ENCODE measurements around the gene MYOF. TPM values are rescaled to one million over a fixed set of nuclear protein-coding genes. Genes with fewer than 3 reads are reported as not detected.

MYOF gene
- total and polyA plus RNA-seq, 10 of the 15 experiments (the other 5 are each of a cell fraction or from before 2014, with no cell fraction given): 0.02 to 0.59 (median 0.17) TPM

DNA sequence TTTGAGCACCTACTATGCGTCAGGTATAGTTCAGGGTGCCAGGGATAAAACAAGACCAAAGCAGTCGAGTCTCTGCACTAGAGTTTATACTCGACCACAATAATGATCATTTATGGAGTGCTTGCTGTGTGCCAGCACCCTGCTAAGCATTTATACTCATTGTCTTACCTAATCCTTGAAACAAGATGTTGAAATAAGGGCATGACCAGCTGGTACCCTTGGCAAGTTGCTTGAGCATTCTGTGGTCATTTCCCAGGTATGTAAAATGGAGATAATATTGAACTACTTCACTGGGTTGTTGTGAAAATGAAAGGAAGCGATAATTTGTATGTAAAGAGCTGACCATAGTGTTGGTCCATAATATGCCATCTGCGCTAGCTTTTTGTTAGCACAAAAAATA lies 223.0 kb downstream of the MYOF start:
- Histone ChIP-seq H3K4me1 (ENCODE audit: control insufficient read depth, insufficient read depth, low read length) (no peaks in the 10 kb centered on the region), H3K79me2 (ENCODE audit: control insufficient read depth, insufficient read depth, low read length) (no peaks in the 10 kb centered on the region)
- intact Hi-C loops (cut with micrococcal nuclease; ENCODE audit: unreplicated experiment): no loop called here
- TF ChIP-seq TCF12 (IDR thresholded peaks at IDR 0.05; ENCODE audit: low read depth, low read length): no peak
- TF ChIP-seq EZH2 (IDR thresholded peaks at IDR 0.05; ENCODE audit: borderline replicate concordance, control insufficient read depth, low read depth, low read length): no peak
- no peak for TF ChIP-seq POU2F2 (IDR thresholded peaks at IDR 0.05; ENCODE audit: borderline replicate concordance, low read depth, low read length)
- TF ChIP-seq, protein P1, sequence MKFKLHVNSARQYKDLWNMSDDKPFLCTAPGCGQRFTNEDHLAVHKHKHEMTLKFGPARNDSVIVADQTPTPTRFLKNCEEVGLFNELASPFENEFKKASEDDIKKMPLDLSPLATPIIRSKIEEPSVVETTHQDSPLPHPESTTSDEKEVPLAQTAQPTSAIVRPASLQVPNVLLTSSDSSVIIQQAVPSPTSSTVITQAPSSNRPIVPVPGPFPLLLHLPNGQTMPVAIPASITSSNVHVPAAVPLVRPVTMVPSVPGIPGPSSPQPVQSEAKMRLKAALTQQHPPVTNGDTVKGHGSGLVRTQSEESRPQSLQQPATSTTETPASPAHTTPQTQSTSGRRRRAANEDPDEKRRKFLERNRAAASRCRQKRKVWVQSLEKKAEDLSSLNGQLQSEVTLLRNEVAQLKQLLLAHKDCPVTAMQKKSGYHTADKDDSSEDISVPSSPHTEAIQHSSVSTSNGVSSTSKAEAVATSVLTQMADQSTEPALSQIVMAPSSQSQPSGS (IDR thresholded peaks at IDR 0.05; ENCODE audit: low read length): no peak
- TF ChIP-seq ATF7 (IDR thresholded peaks at IDR 0.05; ENCODE audit: low read depth): no peak
- no peak for TF ChIP-seq ATF3 (IDR thresholded peaks at IDR 0.05; ENCODE audit: borderline replicate concordance, extremely low read depth, low read depth, low read length)
- TF ChIP-seq PAX8 (IDR thresholded peaks at IDR 0.05): no peak
- TF ChIP-seq PRDM15 (CRISPR knock-in tag; IDR thresholded peaks at IDR 0.05): no peak
- TF ChIP-seq CEBPB (IDR thresholded peaks at IDR 0.05; ENCODE audit: borderline replicate concordance in 1 of 2, low read depth in 2 of 2, low read length in 2 of 2): no peak
- TF ChIP-seq RELB (IDR thresholded peaks at IDR 0.05; ENCODE audit: low read depth): no peak
- TF ChIP-seq NFIC (IDR thresholded peaks at IDR 0.05; ENCODE audit: low read depth, low read length): no peak
- no peak for TF ChIP-seq NR2F1 (conservative IDR thresholded peaks at IDR 0.05)
- no peak for TF ChIP-seq NRF1 (conservative IDR thresholded peaks at IDR 0.05; ENCODE audit: low read depth, low read length)
- TF ChIP-seq, protein P2, sequence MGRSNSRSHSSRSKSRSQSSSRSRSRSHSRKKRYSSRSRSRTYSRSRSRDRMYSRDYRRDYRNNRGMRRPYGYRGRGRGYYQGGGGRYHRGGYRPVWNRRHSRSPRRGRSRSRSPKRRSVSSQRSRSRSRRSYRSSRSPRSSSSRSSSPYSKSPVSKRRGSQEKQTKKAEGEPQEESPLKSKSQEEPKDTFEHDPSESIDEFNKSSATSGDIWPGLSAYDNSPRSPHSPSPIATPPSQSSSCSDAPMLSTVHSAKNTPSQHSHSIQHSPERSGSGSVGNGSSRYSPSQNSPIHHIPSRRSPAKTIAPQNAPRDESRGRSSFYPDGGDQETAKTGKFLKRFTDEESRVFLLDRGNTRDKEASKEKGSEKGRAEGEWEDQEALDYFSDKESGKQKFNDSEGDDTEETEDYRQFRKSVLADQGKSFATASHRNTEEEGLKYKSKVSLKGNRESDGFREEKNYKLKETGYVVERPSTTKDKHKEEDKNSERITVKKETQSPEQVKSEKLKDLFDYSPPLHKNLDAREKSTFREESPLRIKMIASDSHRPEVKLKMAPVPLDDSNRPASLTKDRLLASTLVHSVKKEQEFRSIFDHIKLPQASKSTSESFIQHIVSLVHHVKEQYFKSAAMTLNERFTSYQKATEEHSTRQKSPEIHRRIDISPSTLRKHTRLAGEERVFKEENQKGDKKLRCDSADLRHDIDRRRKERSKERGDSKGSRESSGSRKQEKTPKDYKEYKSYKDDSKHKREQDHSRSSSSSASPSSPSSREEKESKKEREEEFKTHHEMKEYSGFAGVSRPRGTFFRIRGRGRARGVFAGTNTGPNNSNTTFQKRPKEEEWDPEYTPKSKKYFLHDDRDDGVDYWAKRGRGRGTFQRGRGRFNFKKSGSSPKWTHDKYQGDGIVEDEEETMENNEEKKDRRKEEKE (IDR thresholded peaks at IDR 0.05): no peak
- TF ChIP-seq PAX5 (IDR thresholded peaks at IDR 0.05; ENCODE audit: borderline replicate concordance, low read depth, low read length): no peak

More for the DNA sequence above, 223.0 kb downstream of the MYOF start:
- H3K4me3 ChIP-seq: no peak overlapping the region
- no TSS peak for BruUV-seq (replicated peaks)
- RAD21 ChIA-PET (ENCODE audit: unreplicated experiment): no interaction called here
- SMC1A ChIA-PET (ENCODE audit: uncharacterized antibody, unreplicated experiment): interaction anchor here (1.1 kb wide), 1 partner anchor 9 kb away, joined by 4 read pairs; no protein-coding TSS in a partner anchor
- POLR2A ChIA-PET: no interaction called here
- H4K20me1 ChIP-seq (ENCODE audit: control insufficient read depth, insufficient read depth): no peaks in the 10 kb centered on the region
- in situ Hi-C loops (cut with MboI): no loop called here
- WGBS (ENCODE audit: insufficient coverage, insufficient replicate concordance, low lambda C conversion rate, missing lambda C conversion rate): 37% methylated on average over 5 of the region's 5 CpGs
- no peak for DNase-seq (ENCODE audit: low read depth, low spot score)
- H3K36me3 ChIP-seq (ENCODE audit: control insufficient read depth in 2 of 2, insufficient read depth in 2 of 2, low read length in 1 of 2): no peaks in the 10 kb centered on the region
- H3K27ac ChIP-seq (ENCODE audit: control insufficient read depth, insufficient read depth): no peak overlapping the region
- H3K27me3 ChIP-seq (replicated peaks in 1 of 2; ENCODE audit: control insufficient read depth in 2 of 2, insufficient read depth in 2 of 2, low read length in 1 of 2): peaks cover 0 to 2% of the 10 kb centered on the region in 2 experiments; a peak in 2 of 4 replicates
- no peaks in the 10 kb centered on the region for H3K9me3 ChIP-seq (replicated peaks; ENCODE audit: control insufficient read depth, insufficient read depth, low read length)
- CTCF ChIA-PET: no interaction called here
- FAIRE-seq: no peak
- ATAC-seq: no peak
- no peak overlapping the region for H2AFZ ChIP-seq (ENCODE audit: control insufficient read depth, low read depth, low read length)
- H3K9ac ChIP-seq (ENCODE audit: control insufficient read depth, insufficient read depth, low read length): no peak overlapping the region
- H3K4me2 ChIP-seq (ENCODE audit: control insufficient read depth, insufficient read depth): no peak overlapping the region

All from GM12878 (cell line).